ENCODE measurements around the gene SVEP1.
"Not testable (repeated sequence)": the region's sequence is repeated elsewhere in the genome, so short reads cannot be mapped to it uniquely, and the experiment has no call there.

The SVEP1 gene

DNA sequence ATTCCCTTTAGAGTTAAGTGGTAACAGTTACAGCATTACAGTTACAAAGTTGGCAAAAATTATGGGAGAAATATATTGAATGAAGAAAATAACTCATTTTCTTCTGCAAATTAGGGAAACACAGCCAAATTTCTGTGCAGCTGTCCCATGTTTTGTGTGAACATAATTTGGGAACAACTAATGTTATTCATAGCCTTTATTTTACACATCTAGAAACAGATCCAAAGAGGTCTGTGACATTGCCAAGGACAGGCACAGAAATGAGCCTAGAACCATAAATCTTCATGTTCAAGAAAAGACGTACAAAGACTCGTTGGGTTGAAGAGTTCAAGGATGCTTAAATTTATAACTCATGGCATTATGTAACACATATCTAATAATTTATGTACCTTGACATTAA lies 127.8 kb downstream of the SVEP1 start:
- in situ Hi-C loops (cut with HindIII; ENCODE audit: low sequenced_read_pairs): no loop called here

DNA sequence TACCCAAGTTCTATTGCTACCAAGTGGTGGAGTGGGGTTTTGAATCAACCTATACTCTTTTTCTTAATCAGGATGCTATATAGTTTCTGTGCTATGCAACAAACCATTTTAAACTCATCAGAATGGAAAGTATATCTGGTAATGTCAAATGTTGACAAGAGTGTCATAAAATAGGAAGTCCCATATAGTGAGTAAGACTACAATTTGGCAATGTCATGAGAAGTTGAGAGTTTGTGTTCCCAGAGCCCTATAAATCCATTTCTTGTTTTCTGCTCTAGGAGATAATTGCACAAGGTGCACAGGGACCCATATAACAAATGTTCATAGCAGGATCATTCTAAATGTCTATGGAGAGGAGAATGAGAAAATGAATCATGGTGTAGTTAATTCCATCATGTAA lies 132.1 kb downstream of the SVEP1 start:
- in situ Hi-C loops (cut with HindIII; ENCODE audit: low sequenced_read_pairs): no loop called here

DNA sequence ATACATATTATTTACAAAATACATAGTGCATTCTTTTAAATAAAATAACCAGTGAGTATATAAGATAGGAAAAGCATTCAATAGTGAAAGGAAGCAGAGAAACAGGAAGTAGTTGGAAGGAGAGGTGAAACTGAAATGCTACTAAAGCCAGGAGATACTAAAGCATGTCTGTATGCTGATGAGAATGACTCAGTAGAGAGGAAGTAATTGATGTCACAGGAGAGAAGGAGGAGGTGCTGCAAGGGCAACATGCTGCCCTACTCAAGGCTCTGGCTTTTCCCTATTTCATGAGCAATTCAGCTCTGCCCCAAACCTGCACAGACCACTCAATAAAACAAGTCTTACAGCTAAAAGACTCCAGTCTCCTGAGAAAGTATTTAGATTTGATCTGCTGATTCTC lies 133.4 kb downstream of the SVEP1 start:
- in situ Hi-C loops (cut with HindIII; ENCODE audit: low sequenced_read_pairs): no loop called here

DNA sequence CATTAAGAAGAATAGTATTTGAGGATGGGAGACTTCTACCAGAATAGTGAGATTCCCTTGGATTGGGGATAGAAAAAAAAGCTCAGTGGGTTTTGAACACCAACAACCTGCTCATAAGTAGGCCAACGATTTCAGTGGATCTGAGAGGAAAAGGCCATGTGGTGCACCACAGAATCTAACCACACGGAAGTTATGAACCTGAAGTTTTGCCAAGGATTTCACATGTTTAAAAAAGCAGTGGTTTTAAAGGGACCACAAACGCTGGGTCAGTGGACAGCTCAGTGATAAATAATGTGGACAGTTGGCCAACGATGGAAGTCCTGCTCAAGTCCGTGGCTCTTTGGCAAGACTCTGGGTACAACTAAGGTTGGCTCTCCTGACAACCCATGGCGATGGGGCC lies 134.6 kb downstream of the SVEP1 start:
- in situ Hi-C loops (cut with HindIII; ENCODE audit: low sequenced_read_pairs): no loop called here

DNA sequence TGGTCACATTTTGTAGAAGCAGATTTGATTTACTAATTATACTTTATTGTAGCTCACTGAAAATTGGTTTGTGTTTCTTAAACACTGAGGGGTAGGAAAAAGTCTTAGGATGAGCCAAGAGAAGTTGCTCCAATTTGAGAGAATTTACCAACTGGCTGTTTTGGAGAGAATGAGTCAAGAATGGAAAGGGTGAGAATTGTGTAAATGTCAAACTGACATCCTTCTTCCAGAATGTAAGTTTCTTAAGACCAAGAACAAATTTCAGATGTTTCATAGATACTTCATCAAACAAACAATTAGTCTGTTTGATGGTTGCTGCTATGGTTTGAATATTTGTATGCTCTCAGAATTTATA lies 135.7 kb downstream of the SVEP1 start:
- in situ Hi-C loops (cut with HindIII; ENCODE audit: low sequenced_read_pairs): no loop called here

DNA sequence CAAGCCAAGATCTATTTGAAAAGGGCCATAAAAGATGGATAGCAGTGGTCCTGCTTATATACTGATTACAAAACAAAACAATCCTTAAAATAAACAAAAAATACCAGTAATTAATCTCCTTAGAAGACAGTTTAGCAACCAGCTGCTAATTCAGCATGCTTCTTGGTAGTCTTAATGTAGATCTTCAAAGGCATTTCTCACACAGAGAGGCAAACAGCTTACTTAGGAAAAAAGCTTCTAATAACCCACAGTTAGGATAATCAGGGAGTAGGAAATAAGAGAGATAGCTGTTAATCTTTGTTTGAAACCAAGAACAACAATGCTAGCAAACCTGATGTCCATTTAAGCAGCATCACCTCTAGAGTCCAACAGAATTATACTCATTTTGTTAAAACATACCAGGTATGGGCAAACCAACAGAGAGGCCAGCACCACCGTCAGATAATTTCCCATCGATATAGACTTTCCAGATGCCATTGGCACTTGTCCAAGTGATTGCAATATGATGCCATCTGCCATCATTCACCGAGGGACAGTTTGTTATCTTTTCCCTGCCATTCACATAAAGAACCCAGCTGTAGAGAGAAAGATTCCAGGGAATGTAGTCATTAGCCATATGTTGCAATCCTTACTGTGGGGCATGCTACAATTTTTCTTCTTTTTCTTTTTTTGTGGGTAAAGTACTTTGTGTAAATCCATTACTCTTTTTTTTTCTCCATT lies 136.2 kb downstream of the SVEP1 start:
- in situ Hi-C loops (cut with HindIII; ENCODE audit: low sequenced_read_pairs): no loop called here

DNA sequence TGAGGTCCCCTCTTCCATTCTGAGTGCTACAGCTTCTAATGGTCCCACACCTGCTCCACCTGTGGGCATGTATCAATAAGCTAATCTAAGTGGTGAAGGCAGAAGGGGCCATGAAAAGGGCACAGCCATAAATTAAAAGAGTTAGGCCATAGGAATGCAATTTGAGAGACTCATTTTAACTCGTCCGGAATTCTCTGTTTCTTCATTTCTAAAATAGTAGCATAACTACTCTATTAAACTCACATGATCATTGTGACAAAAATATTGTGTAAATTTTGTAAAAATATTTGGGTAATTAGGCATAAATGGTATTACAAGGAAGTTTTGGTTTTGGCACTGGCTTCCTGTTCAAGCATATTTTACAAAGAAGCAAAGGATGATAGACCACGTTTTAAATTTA lies 138.7 kb downstream of the SVEP1 start:
- in situ Hi-C loops (cut with HindIII; ENCODE audit: low sequenced_read_pairs): no loop called here

DNA sequence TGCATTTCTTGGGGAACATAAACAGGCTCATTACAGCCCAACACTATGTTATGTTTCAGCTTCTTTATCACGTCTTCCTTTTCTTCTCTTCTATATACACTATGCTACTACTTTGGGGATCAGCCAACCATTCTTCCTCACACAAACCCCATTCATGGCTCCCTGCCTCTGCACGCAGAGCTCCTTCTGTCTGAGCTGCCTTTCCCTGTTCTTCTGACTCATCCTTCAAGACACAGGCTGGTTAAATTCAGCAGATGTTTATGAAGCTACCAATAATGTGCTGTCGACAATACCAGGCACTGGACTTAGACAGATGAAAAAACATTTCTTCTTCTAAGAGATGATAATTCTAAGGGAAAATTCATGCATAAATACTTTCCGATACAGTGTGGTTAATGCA lies 139.4 kb downstream of the SVEP1 start:
- in situ Hi-C loops (cut with HindIII; ENCODE audit: low sequenced_read_pairs): no loop called here

DNA sequence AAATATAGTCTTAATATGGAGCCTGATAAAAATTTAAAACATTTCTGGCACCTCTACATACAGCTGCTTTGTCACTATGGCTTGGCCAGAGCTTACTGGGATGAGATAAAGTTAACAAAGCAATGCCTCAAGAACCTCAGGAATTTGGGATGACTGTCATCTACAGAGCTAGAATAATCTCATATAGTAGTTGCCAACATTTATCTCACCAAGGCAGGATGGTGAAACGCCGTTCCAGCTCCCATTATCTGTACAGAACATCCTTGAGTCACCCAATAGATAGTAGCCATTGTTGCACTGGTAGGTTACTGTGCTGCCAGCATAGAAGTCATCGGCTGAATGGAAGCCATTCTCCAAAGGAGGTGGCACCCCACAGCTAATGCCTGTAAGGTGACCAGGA lies 147.3 kb downstream of the SVEP1 start:
- in situ Hi-C loops (cut with HindIII; ENCODE audit: low sequenced_read_pairs): no loop called here

DNA sequence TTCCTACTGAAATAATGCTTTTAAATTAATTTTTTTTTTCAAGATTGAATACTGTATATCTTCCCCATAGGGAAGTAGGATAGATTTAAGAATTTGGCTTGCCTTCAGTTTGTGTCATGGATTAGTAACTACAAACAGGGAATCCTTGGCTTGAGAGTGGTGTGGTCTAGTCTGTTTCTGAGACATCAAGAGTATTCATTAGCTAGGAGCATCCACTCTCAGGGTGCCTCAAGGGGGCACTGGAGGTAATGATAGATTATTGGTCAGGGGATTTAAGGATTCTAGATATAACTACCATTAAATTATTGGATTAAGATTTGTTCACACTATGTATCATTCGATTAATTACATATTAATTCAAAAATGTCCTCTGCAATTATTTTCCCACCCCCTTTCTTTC lies 150.1 kb downstream of the SVEP1 start:
- in situ Hi-C loops (cut with HindIII; ENCODE audit: low sequenced_read_pairs): no loop called here

DNA sequence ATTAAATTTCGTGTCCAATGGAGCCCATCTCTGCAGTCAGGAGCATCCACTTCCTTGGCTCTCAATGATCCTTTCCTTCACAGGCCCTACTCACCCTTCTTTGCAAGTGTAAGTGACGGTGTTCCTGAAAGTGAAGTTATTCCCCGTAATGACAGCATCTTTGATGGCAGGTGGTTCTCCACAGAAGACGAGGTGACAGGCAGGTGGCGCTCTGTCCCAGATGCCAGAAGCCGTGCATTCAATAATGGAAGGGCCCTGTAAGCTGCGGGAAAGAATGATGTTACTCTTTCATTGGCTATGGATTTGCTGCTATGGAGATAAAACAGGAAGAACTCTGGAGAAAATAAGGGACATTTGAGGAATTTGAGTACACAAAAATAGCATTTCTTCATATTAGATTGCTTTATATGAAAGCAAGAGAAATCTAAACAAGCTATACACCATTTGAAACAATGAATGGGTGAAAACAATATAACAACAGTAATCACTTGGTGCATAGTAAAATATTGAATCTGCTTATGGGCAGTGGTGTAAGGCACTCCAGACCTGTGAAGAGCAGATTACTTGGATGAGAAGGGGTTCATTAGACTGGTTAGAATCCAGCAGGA lies 151.9 kb downstream of the SVEP1 start:
- in situ Hi-C loops (cut with HindIII; ENCODE audit: low sequenced_read_pairs): no loop called here

DNA sequence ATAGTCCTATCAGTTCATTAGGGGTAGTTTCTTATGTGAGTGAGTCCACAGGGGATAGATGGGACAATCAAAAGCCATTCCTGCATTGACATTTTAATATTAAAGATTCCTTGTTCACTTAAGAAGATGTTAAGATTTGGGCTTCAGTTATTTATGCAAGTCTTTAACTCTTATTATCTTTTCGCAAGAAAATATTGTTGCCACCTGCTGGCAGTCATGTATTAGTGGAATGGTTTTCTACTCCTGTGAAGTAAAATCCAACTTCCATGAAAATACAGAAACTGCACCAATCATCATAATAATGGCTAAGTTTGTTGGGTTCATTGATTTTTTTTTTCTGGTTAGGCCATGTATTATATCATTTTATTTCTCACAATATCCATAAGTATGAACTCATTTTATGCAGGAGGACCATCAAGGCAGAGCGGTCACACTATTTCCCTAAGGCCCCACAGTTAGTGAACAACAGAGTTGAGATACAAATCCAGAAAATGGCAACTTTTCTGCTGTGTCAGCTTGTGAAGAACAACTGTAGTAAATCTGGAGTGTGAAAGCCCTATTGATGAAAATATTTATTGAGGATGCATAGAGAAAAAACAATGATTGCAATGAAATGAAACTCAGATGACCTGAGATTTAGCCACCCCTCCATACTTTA lies 153.4 kb downstream of the SVEP1 start:
- in situ Hi-C loops (cut with HindIII; ENCODE audit: low sequenced_read_pairs): no loop called here

DNA sequence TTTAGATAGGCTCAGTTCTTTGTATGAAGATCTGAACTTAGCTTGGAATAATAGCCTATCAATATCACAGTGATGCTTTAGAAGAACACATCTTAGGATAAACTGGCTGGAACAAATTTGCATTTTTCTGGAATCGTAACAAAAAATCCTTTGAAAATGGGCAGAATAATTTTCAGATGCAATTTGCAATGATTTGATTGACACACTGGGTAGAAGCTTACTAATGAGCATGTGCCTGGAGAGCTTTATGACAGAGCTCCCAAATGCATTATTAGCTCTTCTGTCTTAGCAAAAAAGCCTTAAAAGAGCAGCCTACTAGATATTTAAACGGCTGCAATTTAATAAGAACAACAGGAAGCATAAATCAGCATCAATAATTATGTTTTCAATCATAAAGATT lies 165.1 kb downstream of the SVEP1 start:
- in situ Hi-C loops (cut with HindIII; ENCODE audit: low sequenced_read_pairs): no loop called here

DNA sequence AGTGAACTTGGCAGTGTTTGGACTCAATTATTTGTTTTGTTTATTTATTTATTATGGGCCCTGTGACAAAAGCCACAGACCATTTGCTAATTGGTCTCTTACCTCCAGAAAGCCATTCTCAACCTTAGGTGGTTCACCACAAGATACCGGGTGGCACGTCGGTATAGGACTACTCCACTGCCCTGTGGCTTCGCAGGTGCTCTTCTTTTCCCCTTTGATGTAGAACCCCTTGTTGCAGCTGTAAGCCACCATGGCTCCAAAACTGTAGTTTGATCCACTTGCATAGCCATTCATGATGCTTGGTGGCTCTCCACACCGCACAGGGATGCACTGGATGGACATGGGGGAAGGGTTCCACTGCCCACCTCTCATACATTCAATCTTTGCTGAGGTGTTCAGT lies 168.6 kb downstream of the SVEP1 start:
- in situ Hi-C loops (cut with HindIII; ENCODE audit: low sequenced_read_pairs): no loop called here

DNA sequence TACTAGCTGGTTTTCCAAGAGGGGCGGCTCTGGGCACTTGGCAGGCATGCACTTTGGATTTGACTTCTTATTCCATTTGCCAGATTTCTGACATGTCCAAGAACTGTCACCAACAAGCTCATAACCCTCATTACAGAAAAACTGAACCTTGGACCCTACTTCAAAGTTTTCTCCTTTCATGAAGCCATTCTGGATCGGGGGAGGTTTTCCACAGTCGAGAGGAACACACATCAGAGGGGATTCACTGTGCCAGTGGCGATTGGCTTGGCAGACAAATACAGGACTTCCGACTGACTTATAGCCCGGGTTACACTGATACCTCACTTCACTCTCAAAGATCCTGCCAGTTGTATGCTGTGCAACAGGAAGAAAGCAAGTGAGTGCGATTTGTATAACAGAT lies 170.9 kb downstream of the SVEP1 start:
- in situ Hi-C loops (cut with HindIII; ENCODE audit: low sequenced_read_pairs): no loop called here

DNA sequence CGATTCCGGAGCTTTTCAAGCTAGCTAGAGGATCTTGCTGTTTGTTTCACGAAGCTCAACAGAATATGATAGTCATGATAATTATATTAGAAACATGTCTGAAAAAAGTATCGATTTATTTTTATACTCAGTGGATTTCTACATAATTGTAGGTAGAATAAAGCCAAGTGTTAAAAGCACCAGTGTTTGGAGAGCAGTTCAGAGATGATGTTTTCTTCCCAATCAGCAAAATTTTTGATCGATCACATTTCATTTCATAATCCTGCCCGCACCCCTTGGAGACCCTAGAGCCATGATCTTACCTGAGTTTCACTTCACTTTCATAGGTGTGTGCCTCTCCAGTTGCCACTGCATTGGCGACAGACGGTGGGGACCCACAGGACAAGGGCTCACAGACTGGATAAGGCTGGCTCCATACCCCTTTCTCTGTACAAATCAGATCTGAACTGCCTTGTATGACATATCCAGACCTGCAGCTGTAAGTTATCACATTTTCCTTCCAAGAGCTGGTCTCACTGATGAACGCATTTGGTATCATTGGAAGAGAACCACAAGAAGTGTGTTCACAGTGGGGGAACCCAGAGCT lies 173.6 kb downstream of the SVEP1 start:
- in situ Hi-C loops (cut with HindIII; ENCODE audit: low sequenced_read_pairs): no loop called here

DNA sequence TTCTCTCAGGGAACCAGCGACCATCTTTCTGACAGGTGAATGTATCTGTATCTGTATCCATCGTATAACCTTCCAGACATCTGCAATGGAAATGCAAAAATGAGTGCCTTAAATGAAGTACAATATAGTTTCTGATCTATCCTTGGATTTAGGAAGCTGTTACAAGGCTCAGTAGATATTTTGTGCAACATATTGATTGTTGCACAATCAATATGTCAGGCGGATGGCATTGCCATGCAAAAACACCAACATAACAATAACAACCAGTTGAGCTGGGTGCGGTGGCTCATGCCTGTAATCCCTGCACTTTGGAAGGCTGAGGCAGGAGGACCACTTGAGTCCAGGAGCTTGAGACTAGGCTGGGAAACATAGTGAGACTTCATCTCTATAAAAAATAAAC lies 175.1 kb downstream of the SVEP1 start:
- in situ Hi-C loops (cut with HindIII; ENCODE audit: low sequenced_read_pairs): no loop called here

DNA sequence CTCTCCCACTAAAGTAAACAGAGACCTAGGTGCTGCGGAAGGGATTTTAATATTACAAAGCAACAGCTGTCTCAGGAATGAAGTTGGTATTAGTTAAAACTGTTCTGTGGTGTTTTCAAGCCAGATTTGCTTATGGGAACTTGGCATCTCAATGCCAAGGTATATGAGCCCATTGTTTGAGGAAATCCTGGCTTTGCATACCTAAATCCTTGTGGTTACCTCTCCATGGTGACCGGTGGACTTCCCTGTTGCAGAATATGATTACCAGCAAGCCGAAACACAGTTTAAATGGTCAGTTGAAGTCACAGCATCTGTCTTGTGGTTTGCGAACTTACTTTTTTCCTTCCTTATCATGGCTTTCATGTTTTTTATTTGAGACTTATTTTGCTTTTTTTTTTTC lies 179.6 kb downstream of the SVEP1 start:
- in situ Hi-C loops (cut with HindIII; ENCODE audit: low sequenced_read_pairs): no loop called here

DNA sequence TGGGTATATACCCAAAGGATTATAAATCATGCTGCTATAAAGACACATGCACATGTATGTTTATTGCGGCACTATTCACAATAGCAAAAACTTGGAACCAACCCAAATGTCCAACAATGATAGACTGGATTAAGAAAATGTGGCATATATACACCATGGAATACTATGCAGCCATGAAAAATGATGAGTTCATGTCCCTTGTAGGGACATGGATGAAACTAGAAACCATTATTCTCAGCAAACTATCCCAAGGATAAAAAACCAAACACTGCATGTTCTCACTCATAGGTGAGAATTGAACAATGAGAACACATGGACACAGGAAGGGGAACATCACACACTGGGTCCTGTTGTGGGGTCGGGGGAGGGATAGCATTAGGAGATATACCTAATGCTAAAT lies 180.5 kb downstream of the SVEP1 start:
- in situ Hi-C loops (cut with HindIII; ENCODE audit: low sequenced_read_pairs): not testable (repeated sequence)

DNA sequence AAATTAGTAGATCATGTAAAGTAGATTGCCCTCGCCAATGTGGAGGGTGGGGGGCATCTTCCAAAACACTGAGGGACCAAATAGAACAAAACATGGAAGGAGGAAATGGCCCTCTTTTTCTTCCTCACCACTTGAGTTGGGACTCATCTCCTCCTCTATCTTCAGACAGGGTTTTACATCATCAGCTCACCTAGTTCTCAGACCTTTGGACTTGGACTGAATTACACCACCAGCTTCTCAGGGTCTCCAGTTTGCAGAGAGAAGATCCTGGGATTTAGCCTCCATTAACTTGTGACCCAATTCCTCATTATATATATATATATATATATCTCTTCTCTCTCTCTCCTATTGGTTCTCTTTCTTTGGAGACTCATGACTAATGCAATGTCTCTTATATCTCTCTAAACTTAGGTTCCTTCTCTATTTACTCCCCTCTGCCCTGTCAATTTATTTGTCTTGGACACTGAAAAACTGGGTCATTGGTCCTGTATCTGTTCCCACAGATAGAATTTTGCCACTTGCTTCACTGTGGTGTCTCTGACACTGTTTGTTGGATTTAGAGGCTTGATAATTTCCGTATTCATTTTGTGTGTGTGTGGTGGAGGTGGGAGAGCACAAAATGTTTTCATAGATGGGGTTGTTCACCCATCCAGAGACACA lies 187.6 kb downstream of the SVEP1 start:
- in situ Hi-C loops (cut with HindIII; ENCODE audit: low sequenced_read_pairs): no loop called here

DNA sequence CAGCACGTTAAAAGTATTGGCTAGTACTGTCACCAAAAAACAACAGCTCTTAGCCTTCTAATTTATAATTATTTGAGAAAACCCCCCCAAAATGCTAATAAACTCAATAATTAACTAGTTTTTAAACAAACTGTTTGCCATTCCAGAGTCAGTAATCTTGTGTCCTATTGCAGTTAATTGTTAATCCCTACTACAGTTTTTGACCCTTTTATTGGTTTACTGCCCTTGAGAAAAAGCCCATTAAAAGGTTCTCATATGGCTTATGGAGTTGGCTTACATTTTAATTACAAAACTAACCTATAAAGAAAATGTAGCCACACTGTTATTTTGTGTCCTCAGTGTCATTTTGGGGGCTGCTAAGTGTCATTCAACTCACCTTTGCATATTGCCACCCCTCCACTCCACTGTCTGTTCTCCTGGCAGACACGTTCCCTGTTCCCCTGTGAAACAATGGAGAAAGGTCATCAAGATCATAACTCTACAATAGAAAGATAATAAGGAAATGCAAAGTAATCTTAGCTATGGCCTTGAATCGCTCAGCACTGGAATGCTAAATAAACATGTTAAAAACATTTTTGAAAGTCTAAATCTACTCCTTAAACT lies 190.3 kb downstream of the SVEP1 start:
- in situ Hi-C loops (cut with HindIII; ENCODE audit: low sequenced_read_pairs): no loop called here
